Measurements from ENCODE around the gene GHR. TPM values are rescaled to one million over a fixed set of nuclear protein-coding genes. Genes with fewer than 3 reads are reported as not detected.

Gene GHR
- polyA plus RNA-seq, 1 donor (not counting 4 experiments of a cell fraction or from before 2014, with no cell fraction given) = 1.8 TPM

- H3K9me3 ChIP-seq (ENCODE audit: control insufficient read depth, low read depth, low read length) = no peaks in the 10 kb centered on the region
- no peaks in the 10 kb centered on the region for H3K9me1 ChIP-seq (ENCODE audit: control insufficient read depth, extremely low read depth, insufficient read depth, low read length)
- no peak overlapping the region for H3K9ac ChIP-seq (ENCODE audit: control insufficient read depth, extremely low read depth, insufficient read depth, low read length)
- no peaks in the 10 kb centered on the region for H4K20me1 ChIP-seq (ENCODE audit: control insufficient read depth, extremely low read depth, insufficient read depth, low read length)
- no peak overlapping the region for H3K4me2 ChIP-seq (ENCODE audit: control insufficient read depth, extremely low read depth, insufficient read depth, low read depth, low read length)
- DNase-seq (ENCODE audit: low read depth, low spot score) (no peak), FAIRE-seq (no peak)
- dilution Hi-C loops (cut with MboI; ENCODE audit: extremely low pct_ligation_motif_present, low sequenced_read_pairs) = no loop called here
- H3K27me3 ChIP-seq (ENCODE audit: control insufficient read depth, extremely low read depth, insufficient read depth, low read length) = no peaks in the 10 kb centered on the region
- H3K4me3 ChIP-seq (ENCODE audit: control insufficient read depth in 2 of 3, extremely low read depth in 1 of 3, insufficient read depth in 2 of 3, low read depth in 1 of 3, low read length in 3 of 3) = no peak overlapping the region
- H2AFZ ChIP-seq (ENCODE audit: control insufficient read depth, low read length) = no peak overlapping the region
- TF ChIP-seq CTCF (optimal IDR thresholded peaks at IDR 0.05 in 1 of 3, IDR thresholded peaks at IDR 0.05 in 1 of 3, conservative IDR thresholded peaks at IDR 0.05 in 1 of 3; ENCODE audit: extremely low read depth in 1 of 3, insufficient read depth in 2 of 3, low read length in 3 of 3) (no peak), EZH2 (IDR thresholded peaks at IDR 0.05; ENCODE audit: low read length) (no peak)
- peaks cover 7% of the 10 kb centered on the region for H3K4me1 ChIP-seq (ENCODE audit: control insufficient read depth, extremely low read depth, insufficient read depth, low read length)
- H3K36me3 ChIP-seq (ENCODE audit: control insufficient read depth in 2 of 2, extremely low read depth in 1 of 2, insufficient read depth in 2 of 2, low read length in 2 of 2) = no peaks in the 10 kb centered on the region
- H3K79me2 ChIP-seq (ENCODE audit: control insufficient read depth, insufficient read depth, low read length) = no peaks in the 10 kb centered on the region
- H3K27ac ChIP-seq (ENCODE audit: control insufficient read depth, insufficient read depth, low read length) = no peak overlapping the region
These were observed 174.2 kb downstream of the GHR start for GRCh38 chr5:42597318-42597937.

GRCh38 chr5:42598311-42598710 is 175.1 kb downstream of the GHR start:
- DNase-seq (ENCODE audit: low read depth, low spot score) = no peak
- H3K4me1 ChIP-seq (ENCODE audit: control insufficient read depth, extremely low read depth, insufficient read depth, low read length) = peaks cover 7% of the 10 kb centered on the region
- H3K4me2 ChIP-seq (ENCODE audit: control insufficient read depth, extremely low read depth, insufficient read depth, low read depth, low read length) = peak overlapping the region; percentile 3
- no peaks in the 10 kb centered on the region for H3K9me3 ChIP-seq (ENCODE audit: control insufficient read depth, low read depth, low read length)
- no peak overlapping the region for H3K9ac ChIP-seq (ENCODE audit: control insufficient read depth, extremely low read depth, insufficient read depth, low read length)
- H3K27ac ChIP-seq (ENCODE audit: control insufficient read depth, insufficient read depth, low read length) = no peak overlapping the region
- TF ChIP-seq CTCF (optimal IDR thresholded peaks at IDR 0.05 in 1 of 3, IDR thresholded peaks at IDR 0.05 in 1 of 3, conservative IDR thresholded peaks at IDR 0.05 in 1 of 3; ENCODE audit: extremely low read depth in 1 of 3, insufficient read depth in 2 of 3, low read length in 3 of 3) (no peak), EZH2 (IDR thresholded peaks at IDR 0.05; ENCODE audit: low read length) (no peak)
- no peak overlapping the region for H3K4me3 ChIP-seq (ENCODE audit: control insufficient read depth in 2 of 3, extremely low read depth in 1 of 3, insufficient read depth in 2 of 3, low read depth in 1 of 3, low read length in 3 of 3)
- H3K9me1 ChIP-seq (ENCODE audit: control insufficient read depth, extremely low read depth, insufficient read depth, low read length) = no peaks in the 10 kb centered on the region
- H4K20me1 ChIP-seq (ENCODE audit: control insufficient read depth, extremely low read depth, insufficient read depth, low read length) = no peaks in the 10 kb centered on the region
- H3K36me3 ChIP-seq (ENCODE audit: control insufficient read depth in 2 of 2, extremely low read depth in 1 of 2, insufficient read depth in 2 of 2, low read length in 2 of 2) = no peaks in the 10 kb centered on the region
- FAIRE-seq = peak; percentile 62
- no peaks in the 10 kb centered on the region for H3K79me2 ChIP-seq (ENCODE audit: control insufficient read depth, insufficient read depth, low read length)
- H2AFZ ChIP-seq (ENCODE audit: control insufficient read depth, low read length) = peak overlapping the region; percentile 21
- dilution Hi-C loops (cut with MboI; ENCODE audit: extremely low pct_ligation_motif_present, low sequenced_read_pairs) = no loop called here
- no peaks in the 10 kb centered on the region for H3K27me3 ChIP-seq (ENCODE audit: control insufficient read depth, extremely low read depth, insufficient read depth, low read length)
